NCI-H1694 treated with DMSO at 0.1 percent for 48 hours (cell line): Measurements from ENCODE around the gene SALL3.

ENCODE experiments used
- DNase-seq: peaks from one replicate; lab custom pipeline; 2025; lab: John Stamatoyannopoulos, UW

SALL3 gene

GRCh38 chr18:78965917-78966792 lies 13.5 kb upstream of the SALL3 start:
- no peak for DNase-seq

DNA sequence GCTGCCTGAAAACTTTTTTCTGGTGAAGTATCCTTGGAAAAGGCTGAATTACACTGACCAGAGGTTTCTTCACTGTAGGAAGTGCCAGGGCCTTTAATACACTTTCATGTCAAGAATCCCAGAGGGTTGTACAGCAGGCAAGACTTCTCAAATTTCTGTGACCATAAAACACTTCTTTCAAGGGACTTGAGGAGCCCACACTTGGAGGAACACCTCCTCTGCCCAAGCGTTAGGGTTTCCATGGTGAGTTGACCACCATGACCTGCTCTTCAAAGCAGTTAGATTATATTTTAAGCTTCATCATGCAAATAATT lies 12.9 kb upstream of the SALL3 start:
- no peak for DNase-seq

GRCh38 chr18:78967692-78968091 lies 11.9 kb upstream of the SALL3 start:
- DNase-seq, result no peak

- no peak for DNase-seq
Observed at GRCh38 chr18:78969574-78970315, 9.9 kb upstream of the SALL3 start.

DNA sequence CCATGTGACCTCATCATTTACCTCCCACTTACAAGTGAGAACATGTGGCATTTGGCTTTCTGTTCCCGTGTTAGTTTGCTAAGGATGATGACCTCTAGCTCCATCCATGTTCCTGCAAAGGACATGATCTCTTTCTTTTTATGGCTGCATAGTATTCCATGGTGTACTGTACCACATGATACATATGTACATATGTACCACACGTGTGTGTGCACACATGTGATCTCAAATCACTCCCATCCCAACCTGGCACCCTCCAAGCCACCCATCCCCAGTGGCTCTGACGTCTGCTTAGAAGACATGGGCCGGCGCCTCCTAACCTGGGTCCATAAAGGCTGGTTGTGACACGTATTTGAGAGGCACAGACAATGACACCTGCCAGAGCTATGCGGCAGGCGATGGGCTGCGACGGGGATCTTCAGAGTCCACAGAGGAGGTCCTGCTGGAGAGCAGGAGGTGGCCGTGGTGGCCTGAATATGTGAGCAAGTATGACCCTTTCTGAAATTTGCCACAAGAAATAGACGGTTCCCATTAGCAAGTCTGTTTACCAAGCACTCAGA lies 8.8 kb upstream of the SALL3 start:
- DNase-seq, result no peak

- DNase-seq, result no peak
Observed at GRCh38 chr18:78971511-78972245, 7.9 kb upstream of the SALL3 start.

- DNase-seq, result no peak
Observed at GRCh38 chr18:78972385-78972918, 7.2 kb upstream of the SALL3 start.

GRCh38 chr18:78972930-78973331 lies 6.7 kb upstream of the SALL3 start:
- no peak for DNase-seq

GRCh38 chr18:78973357-78974083 lies 6.1 kb upstream of the SALL3 start:
- DNase-seq, result no peak

DNA sequence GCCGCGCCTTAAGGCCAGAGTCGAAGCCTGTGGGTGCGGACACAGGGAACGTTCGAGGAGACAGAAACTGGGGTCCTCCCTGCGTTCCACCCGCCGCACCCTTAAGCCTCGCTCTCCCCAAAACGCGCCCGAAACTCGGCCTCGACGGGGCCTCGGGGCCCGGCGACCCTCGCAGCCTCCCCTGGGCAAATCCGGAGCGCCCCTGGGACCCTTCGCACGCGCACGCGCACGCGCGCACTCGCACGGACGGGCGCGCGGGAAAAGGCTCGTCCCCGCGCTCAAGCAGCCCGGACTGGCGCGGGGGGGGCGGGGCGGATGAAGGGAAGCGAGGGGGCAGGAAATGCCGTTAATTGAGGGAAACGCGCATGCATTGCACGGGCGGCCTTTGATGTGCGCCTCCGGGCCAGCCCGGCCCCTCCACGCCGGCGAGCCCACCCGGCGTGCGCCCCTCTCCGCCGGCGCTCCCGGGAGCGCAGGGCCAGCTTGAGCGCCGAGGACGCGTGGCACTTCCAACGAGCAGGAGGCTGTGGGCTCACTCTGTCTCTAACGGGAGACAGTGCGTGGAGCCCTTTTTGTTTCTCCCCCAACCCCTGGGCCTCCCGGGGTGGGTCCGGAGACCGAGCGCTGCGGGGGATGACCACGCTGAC lies 5.4 kb upstream of the SALL3 start:
- no peak for DNase-seq

GRCh38 chr18:78975292-78975691 lies 4.3 kb upstream of the SALL3 start:
- DNase-seq, result no peak

GRCh38 chr18:78975699-78976335 lies 3.8 kb upstream of the SALL3 start:
- DNase-seq, result no peak

DNA sequence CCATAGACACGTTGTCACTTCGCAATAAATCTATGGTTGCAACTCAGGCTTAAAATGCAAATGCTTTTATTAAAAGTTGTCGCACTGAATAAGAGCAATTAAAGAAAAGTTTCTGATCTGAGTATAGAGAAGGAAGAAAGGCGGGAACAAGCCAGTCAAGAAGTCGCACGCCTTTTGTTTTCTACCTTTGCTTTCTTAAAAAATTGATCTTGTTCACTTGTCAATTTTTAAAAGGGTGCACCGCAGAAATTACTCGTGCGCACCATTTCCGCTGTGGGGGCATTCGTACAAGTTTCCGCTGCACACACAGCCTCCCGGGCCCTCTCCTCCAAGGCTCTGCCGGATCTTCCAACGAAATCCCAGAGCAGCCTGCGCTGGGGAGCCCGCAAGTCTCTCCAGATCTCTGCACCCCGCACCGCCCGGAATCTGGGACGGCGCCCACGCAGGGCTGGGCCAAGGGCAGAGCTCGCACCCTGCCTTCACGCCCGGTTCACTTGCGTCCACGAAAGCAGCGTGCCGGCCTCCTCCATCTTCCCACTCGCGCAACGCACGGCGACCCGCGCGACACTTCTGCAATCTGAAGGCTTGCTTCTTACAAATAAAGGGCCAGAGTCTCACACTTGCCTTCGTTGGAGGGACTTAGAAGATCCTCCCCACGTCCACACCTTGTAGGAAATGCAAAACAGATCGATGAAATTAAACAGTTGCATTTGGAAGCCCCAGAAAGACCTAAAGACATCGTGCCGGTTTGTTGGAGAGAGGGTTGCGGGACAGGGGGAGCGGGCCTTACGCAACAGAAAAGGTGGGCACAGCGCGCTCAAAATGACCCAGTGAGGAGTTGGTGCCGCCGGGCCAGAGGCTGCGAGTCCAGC lies 2.6 kb upstream of the SALL3 start:
- DNase-seq, result no peak

- DNase-seq, result no peak
Observed at GRCh38 chr18:78977637-78978348, 1.8 kb upstream of the SALL3 start.

DNA sequence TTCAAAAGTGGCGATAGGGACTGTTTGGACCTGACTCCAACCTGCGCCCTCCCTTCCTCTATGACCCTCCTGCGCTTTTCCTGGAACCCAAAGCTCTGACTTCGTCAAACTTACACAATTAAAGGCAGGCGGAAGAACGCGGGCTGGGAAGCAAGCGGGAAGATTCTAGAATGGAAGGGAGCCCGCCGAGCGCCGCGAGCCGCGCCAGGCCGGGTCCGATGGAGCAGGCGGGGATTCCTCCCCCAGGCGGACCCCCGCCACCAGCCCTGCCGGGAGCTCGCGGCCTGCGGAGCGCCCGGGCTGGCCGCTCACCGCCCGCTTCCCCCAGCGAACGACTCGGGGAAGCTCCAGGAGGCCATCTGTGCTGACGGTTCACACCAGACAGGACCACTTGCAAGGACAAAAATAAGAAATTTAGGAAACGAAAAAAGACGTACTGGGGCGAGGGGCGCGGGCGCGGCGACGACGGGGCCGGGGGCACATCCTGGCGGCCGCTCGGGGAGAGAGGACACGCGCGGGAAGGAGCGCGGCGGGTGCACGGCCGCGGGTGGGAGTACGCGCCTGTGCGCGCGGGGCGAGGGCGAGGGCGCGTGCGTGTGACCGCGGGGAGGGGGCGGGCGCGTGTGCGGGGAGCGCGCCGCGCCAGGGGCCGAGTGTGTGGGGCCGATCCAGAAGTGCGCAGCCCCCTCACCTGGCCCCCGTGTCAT lies 1.1 kb upstream of the SALL3 start:
- no peak for DNase-seq

GRCh38 chr18:78979056-78979729 lies 425 bp upstream of the SALL3 start:
- no peak for DNase-seq

- no peak for DNase-seq
Observed at GRCh38 chr18:78980279-78980771, 707 bp downstream of the SALL3 start.
